ENCODE results near the gene AFMID.

GRCh38 chr17:78180508-78180907 lies 6.7 kb upstream of the AFMID start:
- TF ChIP-seq POLR2AphosphoS5 (IDR thresholded peaks at IDR 0.05; ENCODE audit: low read depth, low read length) (no peak), REST (IDR thresholded peaks at IDR 0.05; ENCODE audit: insufficient read depth in 1 of 2, low read depth in 2 of 2, low read length in 2 of 2) (no peak), SIN3A (IDR thresholded peaks at IDR 0.05; ENCODE audit: borderline replicate concordance, insufficient read depth, low read length) (no peak)
